ENCODE data around the gene RPS10.
A peak's percentile ranks its signal among the peaks of the same experiment; 100 is the strongest.
"Not testable (repeated sequence)": the region's sequence is repeated elsewhere in the genome, so short reads cannot be mapped to it uniquely, and the experiment has no call there.

The RPS10 gene

GRCh38 chr6:34447386-34447785 is 21.5 kb upstream of the RPS10 start:
- no peak for DNase-seq

DNA sequence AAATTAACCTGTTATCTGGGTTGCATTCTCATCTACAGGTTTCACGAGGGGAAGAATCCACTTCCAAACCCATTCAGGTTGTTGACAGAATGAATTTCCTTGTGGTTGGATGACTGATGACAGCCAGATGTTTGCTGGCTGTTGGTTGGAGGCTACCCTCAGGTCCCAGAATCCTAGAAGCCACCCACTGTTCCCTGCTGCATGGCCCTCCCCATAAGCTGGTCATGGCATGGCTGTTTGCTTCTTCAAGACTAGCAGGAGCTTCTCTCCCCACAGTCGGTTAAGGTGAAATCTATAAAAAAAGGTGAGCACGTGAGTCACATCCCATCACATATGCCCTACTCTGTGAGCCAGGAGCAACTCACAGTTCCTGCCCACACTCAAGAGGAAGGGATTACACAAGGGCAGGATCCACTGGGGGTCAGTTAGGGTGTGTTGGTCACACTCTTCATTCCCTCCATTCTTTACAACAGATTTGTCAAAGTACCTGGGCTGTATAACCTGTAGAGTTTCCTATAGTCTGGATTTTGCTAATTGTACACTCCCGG is 19.5 kb upstream of the RPS10 start:
- DNase-seq, result no peak

- no peak for DNase-seq
Measured at GRCh38 chr6:34441526-34441925, 15.7 kb upstream of the RPS10 start.

- no peak for DNase-seq
Measured at GRCh38 chr6:34439442-34439841, 13.6 kb upstream of the RPS10 start.

GRCh38 chr6:34438705-34439104 is 12.8 kb upstream of the RPS10 start:
- no peak for DNase-seq

- no peak for DNase-seq
Measured at GRCh38 chr6:34437644-34437970, 11.7 kb upstream of the RPS10 start.

DNA sequence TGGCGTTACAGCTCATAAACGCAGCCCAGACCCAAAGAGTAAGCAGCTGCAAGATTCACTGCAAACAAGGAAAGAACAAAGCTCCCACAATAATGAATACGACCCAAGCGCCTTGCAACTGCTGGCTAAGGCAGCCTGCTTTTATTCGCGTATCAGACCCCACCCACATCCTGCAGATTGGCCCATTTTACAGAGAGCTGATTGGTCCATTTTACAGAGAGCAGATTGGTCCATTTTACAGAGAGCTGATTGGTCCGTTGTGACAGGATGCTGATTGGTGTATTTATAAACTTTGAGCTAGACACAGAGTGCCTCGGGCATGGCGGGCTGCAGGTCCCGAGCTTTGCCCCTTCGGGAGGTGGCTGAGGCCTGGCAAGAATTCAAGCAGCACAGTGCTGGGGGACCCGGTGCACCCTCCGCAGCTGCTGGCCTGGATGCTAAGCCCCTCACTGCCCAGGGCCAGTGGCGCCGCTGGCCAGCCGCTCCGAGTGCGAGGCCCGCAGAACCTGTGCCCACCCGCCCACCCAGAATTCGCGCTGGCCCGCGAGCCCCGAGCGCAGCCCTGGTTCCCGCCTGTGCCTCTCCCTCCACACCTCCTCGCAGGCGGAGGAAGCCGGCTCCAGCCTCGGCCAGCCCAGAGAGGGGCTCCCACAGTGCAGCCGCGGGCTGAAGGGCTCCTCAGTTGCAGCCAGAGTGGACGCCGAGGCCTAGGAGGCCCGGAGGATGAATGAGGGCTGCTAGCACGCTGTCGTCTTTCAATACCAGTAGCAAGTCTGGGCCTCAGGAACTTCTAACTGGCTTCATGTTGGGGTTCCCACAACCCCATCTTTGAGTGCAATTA is 11.2 kb upstream of the RPS10 start:
- DNase-seq, result no peak

DNA sequence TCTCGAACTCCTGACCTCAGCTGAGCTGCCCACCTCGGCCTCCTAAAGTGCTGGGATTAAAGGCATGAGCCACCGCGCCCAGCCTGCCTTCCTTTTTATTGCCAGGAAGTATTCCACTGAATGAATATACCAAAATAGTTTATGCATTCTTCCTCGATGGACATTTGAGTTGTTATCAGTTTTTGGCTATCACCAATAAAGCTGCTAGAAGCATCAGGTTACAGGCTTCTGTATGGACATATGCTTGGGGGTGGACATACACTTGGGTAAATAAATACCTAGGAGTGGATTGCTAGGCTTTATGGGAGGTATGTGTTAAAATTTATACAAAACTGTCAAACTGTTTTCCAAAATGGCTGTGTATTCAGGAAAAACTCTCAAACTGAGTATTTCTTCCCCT is 10.0 kb upstream of the RPS10 start:
- DNase-seq, result no peak

- no peak for DNase-seq
Measured at GRCh38 chr6:34425132-34425497, 754 bp downstream of the RPS10 start.

GRCh38 chr6:34424200-34425131 is 1.4 kb downstream of the RPS10 start:
- DNase-seq, result no peak

DNA sequence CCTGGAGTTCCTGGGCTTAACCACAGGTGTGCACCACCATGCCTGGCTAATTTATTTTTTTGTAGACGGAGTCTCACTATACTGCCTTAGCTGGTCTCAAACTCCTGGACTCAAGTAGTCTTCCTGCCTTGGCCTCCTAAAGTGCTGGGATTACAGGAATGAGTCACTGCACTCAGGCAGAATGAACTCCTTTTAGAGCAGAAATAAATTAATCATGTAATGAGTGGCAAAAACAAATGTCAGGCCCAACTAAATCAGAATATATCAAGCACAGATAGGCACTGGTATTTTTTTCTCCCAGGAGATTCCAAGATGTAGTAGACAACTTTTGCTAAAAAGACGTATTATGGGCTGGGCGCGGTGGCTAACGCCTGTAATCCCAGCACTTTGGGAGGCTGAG is 2.6 kb downstream of the RPS10 start:
- no peak for DNase-seq

DNA sequence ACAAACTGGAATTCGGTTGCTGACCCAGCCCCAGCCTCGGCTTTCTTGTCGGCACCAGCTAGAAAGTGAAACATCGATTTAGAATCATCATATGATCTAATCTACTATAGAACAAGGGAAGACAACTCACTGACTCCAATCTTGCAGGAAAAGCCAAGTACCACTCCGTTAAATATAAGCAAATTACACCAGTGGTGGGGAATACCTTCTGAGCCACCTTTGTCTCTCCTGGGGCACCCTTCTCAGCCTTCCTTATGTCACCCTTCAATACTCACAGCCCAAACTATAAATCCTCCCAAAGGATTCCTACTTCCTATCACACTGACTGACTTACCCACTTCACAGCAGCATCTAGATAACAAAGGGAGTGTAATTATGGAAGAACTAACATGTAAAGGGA is 7.5 kb downstream of the RPS10 start:
- no peak for DNase-seq

- no peak for DNase-seq
Measured at GRCh38 chr6:34416877-34417371, 8.9 kb downstream of the RPS10 start.

DNA sequence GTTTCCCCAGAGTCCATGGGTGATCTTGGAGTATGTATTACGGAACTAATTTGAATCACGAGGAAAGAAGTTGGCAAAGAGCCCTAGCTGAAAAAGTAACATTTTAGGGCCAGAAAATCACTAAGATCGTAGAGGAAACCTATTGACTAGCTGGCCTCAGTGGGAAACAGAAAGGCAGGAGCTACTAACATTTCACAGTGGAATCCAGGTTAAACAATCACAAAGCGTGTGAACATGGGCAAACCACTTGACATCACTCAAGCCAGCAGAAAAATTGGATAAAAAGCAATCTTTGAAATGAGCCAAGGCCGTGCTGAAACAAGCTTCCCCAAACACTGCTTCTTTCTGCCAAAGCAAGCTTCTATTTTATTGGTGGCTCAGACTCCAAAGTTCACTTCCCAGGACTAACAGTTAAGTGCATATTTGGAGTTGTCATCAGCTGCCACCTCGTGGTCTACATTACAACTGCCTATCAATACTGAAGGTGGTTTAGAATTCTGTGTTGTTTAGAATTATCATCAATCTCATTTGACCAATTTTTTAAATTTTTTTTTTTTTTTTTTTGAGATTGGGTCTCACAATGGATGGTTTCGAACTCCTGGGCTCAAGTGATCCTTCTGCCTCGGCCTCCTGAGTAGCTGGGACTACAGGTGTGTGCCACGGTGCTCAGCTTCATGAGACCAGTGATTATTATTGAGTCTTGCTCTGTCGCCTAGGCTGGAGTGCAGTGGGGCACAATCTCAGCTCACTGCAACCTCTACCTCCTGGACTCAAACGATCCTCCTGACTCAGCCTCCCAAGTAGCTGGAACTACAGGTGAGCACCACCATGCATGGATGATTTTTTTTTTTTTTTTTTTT is 10.6 kb downstream of the RPS10 start:
- DNase-seq, result peak; percentile 19

DNA sequence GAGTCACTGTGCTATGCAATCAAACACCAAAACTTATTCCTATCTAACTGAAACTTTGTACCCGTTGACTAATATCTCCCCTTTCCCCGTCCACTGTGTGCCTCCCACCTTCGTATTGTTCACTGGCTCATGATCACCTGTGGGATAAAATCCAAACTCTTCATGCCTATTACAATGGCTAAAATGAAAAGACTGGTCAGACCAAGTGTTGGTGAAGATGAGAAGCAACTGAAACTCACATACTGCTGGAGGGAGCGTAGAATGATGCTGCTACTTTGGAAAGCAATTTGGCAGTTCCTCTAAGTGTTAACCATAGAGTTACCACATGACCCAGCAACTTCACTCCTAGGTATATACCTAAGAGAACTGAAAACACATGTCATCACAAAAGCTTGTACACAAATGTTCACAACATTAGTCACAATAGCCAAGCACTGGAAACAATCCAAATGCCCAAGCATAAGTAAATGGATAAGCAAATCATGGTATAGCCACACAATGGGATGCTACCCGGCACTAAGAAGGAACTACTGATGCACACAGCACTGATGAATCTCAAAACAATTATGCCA is 13.1 kb downstream of the RPS10 start:
- no peak for DNase-seq

- no peak for DNase-seq
Measured at GRCh38 chr6:34412016-34412415, 13.9 kb downstream of the RPS10 start.

- not testable (repeated sequence) for DNase-seq
Measured at GRCh38 chr6:34407915-34408314, 18.0 kb downstream of the RPS10 start.

- no peak for DNase-seq
Measured at GRCh38 chr6:34396518-34396917, 29.4 kb downstream of the RPS10 start.

DNA sequence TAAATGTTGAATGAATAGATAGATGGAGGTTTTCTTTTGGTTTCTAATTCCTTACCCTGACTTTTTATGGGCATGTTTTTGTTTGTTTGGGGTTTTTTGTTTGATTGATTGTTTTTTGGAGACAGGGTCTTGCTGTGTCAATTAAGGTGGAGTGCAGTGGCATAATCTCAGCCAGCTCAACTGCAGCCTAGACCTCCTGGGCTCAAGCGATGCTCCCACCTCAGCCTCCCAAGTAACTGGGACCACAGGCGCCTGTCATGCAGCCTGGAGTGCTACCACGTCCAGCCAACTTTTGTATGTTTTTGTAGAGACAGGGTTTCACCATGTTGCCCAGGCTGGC is 31.9 kb downstream of the RPS10 start:
- DNase-seq, result no peak

DNA sequence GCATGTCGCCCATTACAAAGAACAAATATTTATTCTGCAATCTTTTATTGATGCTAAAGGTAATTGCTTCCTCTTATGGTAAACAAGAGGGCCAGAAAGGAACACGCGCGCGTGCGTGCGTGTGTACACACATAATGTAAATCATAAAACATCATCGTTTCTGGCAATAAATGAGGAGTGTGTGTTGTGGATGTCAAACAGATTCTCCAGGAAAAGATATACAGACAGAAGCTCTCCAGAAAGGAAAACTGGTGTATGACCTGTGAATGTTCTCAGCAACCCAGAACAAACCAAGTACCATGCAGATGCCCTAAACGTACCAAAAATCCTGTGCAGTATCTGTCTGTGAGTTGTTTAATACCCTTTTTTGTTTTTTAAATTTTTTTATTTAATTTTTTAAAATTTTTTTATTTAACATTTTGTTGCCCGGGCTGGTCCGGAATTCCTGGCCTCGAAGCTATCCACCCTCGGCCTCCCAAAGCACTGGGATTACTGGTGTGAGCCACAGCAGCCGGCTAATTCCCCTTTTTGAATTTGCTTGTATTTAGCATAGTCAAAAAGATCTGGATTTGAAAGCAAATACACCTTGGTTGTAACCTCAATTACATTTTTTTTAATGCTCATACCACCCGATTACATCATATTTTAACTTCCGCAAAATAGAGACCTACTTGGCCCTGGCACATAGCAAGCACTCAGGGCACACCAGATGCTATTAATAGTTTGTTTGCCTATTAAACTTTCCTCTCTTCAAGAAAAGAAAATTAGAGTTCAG is 32.5 kb downstream of the RPS10 start:
- DNase-seq, result no peak

DNA sequence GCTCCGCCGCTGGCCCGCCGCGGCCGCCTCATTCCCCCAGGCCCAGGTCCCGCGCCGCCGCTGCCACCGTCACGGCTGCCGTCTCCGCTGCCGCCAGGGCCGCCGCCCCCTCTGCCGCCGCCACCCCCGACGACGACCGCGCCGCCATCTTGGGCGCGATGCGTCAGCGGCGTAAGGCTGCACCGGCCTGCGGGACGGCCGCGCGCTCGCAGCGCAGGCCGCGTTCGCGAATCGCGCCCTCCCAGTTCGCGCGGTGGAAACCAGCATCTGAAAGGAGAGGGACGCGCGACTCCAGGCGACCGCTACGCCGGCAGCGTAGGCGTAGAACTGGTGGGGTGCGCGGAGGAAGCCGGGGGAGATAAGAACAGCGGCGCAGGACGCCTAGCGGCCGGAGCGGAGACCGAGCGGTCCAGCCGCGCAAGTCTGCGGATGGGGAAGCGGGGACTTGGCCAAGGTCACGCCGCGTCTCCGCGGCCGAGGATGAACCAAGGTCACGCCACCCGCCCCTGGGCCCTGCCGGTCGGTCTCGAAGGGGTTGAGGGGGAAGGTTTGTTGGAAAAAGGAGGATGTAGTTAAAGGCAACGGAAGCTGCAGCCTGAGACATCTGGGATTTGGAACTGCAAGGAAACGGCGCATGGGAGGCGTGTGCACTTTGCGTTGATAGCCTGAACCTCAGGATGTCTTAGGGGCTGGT is 33.2 kb downstream of the RPS10 start, which contains the start of gene NUDT3:
Gene NUDT3, minus strand, starts transcription at position 173 of the 694 bp plus-strand sequence. CDS start 307 bp downstream, outside the sequence.
- peak; percentile 92 for DNase-seq
